HG03139 (cell line): ENCODE measurements around the gene ZIC5.

Source experiments
- ATAC-seq: cut with Tn5 transposase; IDR thresholded peaks from one replicate; pipeline ENCODE4 v1.9.1; 2021; ENCODE audit not compliant: unreplicated experiment

Gene ZIC5

DNA sequence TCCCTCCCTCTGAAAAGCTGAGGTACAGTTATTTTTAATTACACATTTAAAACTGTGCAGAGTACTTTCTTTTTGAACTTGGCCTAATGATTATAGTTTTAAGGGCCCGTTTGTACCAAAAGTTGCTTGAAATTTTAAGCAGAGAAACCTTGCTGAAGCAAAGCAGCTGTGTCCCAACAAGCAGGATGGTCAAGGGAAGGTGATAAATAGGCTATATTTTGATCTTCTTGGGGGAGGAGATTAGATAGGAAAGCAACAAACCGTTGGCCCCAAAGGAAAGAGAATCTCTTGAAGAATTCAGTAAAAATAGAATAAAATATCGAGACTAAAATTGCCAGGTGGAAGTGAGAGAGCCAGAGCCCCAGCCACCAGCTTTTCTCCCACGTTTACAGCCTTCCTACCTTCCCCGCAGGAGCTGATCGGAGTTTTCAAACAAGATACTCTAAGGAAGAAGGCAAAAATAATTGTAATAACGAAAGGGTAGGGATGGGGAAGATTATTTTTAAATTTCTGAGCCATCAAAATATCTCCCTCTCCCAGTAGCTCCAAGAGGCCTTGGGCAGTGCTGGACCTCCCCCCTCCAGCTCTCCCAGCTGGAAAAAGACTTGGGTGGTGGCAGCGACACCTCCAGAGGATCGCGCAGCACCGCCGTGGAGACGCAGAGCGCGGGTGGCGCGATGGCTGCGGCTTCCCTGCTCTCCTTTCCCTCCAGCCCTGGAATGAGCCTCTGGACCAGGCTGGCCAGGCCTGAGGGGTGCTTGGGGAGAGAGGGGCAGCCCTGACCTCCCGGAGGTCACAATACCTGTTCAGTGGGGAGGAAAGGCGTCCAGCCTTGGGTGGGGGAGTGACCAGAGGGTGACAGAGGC is 15.8 kb upstream of the ZIC5 start:
- no peak for ATAC-seq

DNA sequence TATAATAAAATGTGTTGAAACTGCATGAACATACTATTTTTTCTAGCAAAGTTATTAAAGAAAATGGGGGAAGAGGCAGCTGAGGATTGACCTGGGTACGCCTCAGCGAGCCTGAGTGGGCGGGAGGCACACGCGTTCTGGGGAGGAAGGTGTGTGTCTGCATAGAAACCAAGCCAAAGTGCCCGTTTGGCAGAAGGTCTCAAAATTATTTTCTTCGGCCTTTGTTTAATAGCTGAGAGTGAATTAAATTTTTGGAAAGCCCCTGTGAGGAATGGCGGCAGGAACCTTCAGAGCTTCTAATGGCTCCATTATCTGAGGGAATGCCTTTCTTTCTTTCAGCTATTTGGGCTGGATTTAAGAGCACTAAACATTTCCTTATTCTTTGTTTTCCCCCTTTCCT is 15.2 kb upstream of the ZIC5 start:
- no peak for ATAC-seq

DNA sequence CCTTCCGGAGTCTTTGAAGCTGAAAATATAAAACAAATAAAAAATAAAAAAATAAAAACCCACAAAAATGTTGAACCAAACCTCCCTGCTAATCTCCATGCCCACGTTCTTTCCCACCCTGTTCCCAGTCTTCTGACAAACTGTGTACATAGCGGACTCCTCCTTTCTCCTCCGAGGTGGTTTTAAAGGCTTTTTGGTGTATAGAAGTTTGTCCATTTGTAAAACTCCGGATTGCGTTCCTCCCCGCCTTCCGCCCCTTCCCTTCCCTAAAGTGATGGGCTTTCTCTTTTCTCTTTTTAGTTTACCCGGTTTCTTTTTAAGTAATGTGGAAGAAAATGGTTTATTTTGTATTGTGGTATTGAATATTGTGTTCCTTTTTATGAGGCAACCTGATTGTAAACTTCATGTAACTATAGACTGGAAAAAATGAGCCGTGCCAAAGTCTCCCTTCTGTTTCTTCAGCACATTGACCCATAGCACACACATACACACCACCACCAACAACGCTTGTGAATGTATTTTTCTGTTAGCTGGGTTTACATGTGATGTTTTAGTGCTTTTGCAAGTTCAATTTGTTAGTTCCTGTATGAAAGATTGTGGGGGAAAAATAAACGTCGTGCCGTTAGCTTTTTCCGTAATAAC is 14.4 kb upstream of the ZIC5 start:
- no peak for ATAC-seq

DNA sequence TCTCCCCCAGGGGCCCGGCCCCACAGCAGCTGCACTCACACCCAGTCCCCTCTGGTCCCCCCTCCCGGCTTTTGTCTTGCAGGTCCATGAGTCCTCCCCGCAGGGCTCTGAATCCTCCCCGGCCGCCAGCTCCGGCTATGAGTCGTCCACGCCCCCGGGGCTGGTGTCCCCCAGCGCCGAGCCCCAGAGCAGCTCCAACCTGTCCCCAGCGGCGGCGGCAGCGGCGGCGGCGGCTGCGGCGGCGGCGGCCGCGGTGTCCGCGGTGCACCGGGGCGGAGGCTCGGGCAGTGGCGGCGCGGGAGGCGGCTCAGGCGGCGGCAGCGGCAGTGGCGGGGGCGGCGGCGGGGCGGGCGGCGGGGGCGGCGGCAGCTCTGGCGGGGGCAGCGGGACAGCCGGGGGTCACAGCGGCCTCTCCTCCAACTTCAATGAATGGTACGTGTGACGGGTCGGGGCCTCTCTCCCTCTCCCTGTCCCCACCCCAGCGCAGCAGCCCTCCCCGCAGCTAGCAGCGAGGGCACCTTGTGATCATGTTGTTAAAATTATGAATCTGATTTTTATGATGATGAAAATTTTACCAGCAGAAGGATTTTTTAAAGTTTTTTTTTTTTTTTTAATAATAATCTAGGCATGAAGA is 13.8 kb upstream of the ZIC5 start:
- no peak for ATAC-seq

DNA sequence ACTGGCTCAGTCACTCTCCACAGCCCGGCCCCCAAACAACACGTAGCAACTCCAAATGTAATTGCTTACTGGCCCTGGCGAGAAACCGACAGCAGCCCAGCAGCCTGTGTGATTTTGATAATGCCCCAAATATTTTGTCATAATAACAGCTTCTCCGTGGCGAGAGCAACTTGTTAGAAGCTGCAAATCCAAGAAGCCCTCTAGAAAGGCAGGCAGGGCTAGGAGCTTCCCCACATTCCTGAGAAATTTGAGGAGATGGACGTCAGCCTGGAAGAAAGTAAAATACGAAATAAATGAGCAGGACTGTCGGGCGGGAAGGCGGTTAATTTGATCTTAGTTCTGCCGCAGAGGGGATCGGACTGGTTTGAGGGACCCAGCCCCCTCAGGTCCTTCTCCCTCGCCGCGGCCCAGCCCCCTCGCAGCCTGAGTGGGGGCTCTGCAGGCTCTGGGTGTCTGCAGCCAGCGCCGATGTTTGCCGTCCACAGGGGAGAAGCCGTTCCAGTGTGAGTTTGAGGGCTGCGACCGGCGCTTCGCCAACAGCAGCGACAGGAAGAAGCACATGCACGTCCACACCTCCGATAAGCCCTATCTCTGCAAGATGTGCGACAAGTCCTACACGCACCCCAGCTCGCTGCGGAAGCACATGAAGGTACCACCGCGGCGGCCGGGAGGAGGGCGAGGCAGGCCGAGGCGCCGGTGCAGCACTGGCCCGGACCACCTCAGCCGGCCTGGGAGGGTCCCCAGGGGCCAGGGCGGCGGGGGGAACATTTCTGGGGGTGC is 13.1 kb upstream of the ZIC5 start:
- ATAC-seq, result no peak

DNA sequence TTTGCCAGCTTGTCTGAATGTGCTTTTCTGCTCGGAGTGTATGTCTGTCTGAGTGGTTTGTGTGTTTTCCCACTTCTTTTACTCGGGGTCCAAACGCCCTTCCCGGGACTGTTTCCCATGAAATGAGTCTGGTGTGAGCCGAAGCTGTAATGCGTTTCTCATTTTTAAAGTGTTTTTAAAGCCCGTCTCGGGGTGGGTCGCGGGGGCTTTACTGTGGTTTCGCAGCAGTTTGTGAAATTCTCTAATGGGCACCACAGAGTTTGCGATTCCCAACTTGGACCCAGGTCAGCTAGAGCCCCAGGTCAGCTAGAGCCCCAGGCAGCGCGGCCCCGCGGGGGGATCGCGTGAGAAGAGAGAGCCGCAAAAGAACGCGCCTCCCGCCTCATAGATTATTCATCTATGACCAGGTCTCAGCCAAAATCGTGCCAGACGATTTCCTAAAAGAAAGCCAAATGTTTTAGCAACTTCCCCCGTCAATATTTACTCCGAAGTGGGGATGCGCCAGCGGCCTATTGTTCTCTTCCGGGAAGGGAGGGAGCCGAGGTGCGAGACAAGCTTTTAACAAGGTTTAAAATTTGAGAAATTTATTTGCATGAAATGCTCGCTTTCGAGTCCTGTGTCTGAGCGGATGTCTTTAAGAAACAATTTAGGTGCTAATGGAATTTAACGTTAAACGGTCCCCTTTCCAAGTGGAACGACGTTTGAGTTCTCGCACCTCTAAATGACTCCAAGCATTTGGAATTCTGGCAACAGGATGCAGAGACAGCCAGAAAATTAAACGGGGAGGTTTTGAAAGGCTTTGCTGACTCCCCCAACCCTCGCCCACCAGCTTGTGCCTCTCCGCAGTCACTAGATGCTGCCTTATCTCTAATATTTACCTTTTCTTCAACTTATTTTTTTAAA is 12.2 kb upstream of the ZIC5 start:
- no peak for ATAC-seq

DNA sequence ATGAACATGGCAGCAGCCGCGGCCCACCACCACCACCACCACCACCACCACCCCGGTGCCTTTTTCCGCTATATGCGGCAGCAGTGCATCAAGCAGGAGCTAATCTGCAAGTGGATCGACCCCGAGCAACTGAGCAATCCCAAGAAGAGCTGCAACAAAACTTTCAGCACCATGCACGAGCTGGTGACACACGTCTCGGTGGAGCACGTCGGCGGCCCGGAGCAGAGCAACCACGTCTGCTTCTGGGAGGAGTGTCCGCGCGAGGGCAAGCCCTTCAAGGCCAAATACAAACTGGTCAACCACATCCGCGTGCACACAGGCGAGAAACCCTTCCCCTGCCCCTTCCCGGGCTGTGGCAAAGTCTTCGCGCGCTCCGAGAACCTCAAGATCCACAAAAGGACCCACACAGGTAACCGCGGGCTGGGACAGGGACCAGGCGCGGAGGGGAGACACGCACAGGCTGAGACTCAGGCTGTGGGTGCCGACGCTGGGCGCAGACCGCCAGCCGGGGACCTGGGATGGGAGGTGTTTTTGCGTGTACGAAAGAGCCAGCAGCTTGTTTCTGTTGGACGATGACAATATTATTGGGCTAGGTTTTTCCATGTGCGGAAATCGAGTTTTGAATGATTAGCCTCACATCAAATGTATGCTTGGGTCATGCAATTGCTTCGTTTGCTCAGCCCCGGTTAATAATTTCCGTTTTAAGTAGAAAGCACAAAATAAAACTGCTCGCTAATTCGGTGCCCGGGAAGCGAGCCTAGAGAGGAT is 11.3 kb upstream of the ZIC5 start:
- no peak for ATAC-seq

DNA sequence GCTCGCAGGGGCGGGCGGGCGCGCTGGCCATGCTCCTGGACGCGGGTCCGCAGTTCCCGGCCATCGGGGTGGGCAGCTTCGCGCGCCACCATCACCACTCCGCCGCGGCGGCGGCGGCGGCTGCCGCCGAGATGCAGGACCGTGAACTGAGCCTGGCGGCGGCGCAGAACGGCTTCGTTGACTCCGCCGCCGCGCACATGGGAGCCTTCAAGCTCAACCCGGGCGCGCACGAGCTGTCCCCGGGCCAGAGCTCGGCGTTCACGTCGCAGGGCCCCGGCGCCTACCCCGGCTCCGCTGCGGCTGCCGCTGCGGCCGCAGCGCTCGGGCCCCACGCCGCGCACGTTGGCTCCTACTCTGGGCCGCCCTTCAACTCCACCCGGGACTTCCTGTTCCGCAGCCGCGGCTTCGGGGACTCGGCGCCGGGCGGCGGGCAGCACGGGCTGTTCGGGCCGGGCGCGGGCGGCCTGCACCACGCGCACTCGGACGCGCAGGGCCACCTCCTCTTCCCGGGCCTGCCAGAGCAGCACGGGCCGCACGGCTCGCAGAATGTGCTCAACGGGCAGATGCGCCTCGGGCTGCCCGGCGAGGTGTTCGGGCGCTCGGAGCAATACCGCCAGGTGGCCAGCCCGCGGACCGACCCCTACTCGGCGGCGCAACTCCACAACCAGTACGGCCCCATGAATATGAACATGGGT is 10.6 kb upstream of the ZIC5 start:
- no peak for ATAC-seq

DNA sequence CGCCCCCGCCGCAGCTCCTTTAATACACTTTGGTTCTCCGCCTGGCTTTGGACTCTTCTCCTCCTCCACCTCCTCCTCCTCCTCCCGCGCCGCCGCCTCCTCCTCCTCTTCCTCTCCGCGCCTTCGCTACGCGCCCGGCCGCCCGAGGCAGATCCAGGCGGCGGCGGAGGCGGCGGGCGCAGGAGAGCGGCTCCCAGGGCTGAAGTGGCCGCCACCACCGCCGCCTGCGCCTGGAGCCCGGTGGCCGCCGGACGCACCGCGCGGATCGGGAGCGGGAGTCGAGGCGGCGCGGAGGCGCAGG is 10.1 kb upstream of the ZIC5 start, which contains the start of gene ZIC2:
Gene ZIC2, plus strand, starts transcription at position 50 of the 301 bp plus-strand sequence. CDS start 281 bp downstream, outside the sequence.
- no peak for ATAC-seq

DNA sequence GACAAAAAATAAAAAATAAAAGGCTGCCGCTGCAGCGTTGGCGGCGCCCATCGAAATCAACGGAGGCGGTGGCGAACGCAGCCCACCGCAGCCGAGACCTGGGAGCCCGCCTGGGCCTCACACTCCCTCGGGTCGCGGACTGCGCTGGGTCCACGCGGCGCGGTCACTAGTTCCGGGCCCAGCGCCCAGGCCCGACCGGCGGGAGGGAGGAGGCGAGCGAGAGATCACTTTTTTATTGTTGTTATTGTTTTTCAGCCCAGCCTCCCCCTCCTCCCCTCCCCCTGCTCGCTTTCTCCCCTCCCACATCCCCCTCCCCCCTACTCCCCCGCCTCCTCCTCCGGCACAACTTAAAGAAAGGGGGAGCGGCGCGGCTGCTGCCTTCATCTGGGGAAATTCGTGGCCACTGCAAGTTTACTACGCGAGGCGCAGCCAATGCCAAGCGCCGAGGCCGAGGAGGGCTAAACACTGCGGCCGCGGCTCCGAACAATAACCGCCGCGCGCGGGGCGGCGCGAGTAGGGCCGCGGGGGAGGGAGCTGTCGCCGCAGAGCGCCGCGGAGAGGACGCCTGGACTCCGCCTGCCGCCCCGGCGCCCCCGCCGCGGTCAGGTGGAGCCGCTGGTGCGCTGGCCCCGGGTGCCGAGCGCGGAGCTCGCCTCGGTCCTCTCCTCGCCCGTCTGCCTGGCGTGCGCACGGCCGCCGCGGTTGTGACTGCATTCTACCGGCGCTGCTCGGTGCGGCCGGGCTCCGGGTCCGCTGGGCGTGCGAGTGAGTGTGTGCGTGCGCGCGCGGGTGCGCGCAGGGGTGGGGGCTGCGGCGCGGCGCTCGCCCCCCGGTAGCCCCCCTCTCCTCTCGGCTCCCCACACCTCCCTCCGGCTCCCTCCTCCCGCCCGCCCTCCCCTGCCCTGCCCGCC is 9.5 kb upstream of the ZIC5 start:
- no peak for ATAC-seq

DNA sequence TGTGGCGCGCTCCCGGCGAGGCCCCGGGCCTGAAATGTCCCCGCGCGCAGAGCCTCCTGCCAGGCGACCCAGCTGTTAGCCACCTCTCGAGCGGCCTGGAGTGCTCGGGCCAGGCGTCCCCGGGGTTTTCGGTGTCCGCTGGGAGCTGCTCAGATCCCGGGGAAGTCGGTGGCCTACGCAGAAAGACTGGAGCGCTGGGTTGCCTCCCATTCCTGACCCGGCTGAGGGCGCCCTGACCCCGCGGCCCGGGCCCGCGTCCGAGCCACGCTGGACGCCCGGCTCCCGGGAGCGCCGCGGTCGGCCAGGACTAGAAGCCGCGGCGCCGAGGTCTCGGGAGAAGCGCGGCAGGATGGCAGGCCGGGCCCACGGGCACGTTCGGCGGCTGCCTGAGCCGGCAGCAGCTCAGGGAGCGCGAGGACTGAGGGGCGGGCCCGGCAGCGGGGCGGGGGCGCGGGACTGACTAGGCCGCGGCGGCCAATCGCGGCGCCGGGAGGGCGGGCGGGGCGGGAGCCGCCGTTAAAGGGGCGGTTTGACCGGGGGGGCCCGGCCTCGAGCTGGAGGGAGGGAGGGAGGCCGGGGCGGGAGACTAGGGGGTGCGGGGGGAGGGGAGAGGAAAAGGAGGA is 8.7 kb upstream of the ZIC5 start:
- no peak for ATAC-seq

DNA sequence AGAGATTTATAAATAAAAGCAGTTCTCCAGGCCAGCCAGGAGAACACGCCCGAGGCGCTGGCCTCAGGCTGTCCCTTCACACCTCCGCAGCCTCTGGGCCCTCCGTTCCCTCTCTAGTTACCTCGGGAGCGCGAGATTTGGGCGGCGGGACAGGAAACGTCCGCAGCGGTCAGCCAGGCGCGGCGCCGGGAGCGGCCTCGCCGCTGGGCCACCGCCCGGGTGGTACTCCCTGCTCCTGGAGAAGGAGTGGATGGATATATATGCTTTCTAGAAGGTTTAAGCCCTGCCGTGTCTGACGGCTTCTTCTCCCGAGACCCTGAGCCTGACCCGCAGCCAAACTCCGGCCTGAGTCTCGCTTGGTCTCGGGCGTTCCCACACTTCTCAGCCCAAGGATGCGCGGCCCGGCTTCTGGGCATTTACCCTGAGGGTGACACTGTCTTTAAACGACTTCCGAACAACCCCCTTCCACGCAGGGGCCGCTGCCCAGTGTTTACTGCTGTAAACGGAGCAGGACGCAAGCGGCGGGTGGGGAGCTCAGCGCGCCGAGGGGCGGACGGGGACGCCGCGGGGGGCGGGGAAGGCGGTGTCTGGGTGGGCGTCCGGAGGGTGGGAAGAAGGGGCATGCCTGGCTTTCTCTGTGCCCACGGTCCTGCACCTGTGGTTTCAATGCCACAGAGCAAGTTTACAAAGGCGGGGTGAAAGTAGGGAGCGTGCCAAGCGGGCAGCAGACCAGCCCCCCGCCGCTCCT is 8.1 kb upstream of the ZIC5 start:
- ATAC-seq, result no peak

DNA sequence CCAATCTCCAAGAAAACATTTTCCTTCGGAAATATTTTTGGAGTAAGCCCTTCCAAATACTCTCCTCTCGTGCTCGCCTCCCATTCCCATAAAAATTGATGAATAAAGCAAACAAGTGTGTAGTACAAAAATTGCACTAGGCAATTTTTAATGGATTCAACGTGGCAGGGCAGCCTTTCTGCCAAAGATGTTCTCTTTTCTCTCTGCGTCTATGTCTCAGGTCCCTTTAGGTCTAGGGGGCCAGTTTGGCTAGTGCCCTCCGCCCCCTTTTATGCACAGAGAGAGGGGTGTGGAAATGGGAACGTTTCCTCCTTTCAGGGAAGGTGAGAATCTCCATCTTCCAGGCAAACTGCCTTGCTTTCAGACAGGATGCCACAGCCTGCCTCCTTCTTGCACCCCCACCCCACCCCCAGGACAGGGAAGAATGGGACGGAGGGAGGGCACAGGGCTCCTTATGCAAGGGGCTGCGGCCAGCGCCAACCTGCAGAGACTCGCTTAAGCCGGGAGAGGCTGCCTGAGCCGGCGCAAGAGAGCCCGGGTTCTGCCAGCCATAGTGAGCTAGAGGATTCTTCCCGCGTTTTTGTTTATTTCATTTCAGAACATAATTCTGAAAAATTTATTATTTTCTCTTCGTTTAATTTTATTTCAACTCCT is 7.4 kb upstream of the ZIC5 start:
- ATAC-seq, result no peak

DNA sequence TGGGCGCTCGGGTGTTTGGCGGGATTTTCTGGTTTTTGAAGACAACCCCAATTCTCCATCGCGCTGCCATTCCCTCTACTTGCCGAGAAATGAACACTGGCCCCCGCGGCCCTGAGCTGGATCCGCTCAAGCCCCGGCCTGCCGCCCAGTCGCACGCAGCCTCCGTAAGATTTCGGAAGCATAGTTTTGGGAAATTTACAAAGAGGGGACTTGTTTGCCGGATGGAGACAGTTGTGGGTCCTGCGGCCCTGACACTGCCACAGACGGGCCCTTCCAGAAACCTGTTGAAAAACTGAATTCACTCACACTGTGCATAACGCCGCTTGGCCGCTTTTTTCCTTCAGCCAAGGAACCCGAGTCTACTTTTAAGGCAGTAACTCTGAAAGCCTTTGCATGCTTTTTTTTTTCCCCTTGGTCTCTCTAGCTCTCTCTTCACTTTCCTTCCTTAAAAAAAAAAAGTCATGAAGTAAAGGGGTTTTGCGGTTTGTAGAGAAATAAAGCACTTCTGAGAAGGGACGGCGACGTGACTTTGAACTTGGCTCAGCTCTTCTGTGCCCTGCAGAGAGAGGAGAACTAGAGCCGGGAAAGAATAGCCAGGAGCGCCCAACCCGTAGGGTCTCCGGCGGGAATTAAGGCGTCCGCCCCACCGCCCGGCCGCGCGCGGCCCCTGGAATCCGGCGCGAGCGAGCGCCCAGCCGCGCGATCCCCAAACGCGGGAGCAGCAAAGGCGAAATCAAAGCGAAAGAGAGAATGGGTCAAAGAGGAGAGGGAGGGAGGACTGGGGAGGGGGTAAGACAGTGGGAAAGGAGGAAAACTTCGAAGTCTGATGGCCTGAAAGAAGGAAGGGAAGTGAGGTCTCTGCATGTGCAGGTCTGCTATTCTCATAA is 6.6 kb upstream of the ZIC5 start:
- no peak for ATAC-seq

DNA sequence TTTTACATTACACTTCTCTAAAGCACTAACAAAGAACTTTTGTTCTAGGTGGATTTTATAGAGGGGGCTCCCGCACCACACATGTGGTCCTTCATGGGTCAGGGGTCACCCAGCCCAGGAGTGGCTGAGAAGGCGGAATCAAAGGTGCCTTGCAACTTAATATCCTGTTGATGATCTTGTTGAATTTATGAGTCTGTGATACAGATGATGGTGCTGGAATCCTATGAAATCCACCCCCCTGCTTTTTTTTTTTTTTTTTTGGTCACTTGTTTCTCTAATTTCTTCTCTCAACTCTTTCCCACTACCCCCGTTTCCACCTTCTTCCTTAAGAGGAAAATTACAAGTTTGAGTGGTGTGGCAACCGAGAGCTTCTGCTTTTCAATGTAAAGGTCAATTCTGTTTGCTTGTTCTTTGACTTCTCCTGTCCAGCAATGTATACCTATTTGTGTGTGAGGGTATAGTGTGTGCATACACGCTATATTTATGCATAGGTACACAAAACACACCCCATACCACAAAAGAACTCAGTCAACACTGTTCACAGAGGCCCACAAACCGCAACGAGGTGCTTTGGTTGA is 5.9 kb upstream of the ZIC5 start:
- no peak for ATAC-seq
